HG03135 (cell line): ENCODE results near the gene PRPF31.

ENCODE experiments used
- ATAC-seq: cut with Tn5 transposase; IDR thresholded peaks from one replicate; pipeline ENCODE4 v1.9.1; 2021; ENCODE audit warnings: mild to moderate bottlenecking, moderate library complexity; ENCODE audit not compliant: unreplicated experiment

PRPF31 gene

DNA sequence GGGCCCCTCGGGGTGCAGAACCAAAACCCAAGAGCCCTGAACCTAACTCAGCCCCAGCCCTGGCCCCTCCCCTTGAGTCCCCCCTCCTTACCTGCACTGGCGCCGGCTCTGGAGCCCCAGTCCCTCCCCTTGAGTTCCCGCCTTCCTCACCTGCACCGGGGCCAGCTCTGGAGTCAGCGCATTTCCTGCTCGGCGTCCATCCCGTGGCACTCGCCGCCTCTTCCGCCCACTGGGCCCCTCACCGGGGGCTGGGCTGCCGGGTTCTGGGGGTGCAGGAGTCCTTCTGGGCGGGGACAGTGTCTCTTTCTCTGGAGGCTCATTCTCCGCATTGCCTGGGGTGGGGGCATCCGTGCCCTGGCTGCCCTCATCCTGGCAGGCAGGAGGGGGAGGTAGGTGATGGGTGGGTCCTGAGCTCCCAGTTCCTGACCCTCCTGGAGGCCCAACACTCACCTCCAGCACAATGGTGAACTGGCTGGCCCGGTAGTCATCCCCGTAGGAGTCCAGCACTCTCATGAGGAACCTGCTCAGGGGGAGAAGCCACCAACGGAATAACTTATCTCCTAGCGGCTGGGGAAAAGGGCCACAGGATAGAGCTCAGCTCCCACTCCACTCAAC lies 7.6 kb upstream of the PRPF31 start:
- ATAC-seq, result no peak

DNA sequence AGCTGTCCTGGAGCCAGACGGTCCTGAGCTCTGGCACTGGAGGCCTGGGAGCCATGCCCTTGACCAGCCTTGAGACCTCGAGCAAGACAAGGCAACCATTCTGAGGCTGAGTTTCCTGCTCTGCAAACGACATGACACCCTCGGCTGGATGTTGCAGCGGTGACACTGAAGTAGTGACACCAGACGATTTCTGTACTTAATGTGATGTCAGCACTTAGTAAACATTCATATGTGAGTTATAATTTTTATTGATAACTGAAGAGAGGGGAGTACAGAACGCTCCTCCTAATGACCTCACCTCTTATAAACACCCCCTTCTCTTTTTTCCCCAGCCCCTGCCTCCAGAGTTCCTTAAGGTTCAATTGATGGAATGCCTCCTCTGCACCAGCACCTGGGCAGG lies 7.1 kb upstream of the PRPF31 start:
- no peak for ATAC-seq

DNA sequence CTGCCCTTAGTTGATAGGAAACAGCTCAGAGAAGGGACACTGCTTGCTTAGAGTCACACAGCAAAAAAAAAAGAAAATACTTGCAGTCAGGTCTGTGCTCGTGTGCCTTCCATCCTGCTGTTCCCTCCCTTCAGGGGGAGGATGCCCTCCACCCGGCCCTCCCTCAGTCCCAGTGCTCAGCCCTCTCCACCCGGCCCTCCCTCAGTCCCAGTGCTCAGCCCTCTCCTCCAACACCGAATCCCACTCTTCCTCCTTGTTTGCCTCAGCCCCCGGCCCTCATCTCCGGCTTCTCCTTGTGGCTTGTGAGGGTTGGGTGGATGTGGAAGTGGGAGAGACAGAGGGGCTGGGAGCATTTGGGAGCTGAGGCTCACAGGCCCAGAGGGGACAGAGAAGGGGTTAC lies 5.9 kb upstream of the PRPF31 start:
- ATAC-seq, result no peak

DNA sequence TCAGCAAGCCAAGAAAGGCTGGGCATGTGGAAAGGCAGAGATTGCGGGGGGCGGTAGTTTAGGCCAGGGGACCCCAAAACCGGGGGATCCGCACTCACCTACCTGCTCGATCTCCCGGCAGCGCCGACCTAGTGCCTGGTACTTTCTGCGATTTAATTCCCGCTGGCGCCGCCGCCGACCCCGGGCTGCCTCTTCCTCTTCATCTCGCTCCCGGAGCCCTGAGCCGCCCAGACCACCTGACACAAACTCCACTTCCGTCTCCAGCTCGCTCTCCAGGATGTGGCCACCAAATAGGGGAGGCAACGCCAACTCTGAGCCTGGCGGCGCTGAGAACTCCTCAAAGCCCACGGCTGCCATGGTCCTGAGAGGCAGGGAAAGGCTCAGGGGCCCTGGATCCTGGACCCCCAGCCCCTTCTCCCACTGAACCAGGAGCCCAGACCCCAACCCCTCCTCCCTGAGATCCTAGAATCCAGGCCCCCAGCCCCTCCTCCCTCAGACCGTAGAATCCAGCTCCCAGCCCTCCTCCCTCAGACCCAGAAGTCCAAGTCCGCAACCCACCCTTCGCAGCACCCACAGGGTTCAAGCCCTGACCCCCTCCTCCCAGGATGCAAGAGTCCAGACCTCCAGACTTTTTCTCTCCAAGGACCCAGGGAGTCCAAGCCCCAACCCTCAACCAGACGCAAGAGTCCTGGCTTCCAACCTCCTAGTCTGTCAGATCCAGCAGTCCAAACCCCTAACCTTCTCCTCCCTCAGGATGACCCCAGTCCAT lies 1.0 kb upstream of the PRPF31 start:
- ATAC-seq, result no peak

DNA sequence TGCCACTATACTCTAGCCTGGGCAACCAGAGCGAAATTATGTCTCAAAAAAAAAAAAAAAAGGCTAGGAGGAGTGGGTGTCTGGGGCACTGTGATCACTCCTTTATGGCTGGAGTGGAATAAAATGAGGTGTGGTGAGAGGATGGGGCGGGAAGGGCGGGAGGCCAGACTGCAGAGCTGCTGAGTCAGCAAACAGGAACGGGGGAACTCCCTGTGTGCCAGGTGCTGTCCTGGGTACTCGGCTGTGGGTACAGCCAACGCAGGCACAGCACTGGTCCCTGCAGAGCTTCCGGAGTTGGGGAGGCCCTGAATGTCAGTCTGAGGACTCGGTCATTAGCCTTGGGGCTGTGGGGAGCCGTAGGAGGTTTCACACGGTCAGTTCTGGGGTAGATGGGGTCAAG lies 5.7 kb downstream of the PRPF31 start:
- ATAC-seq, result no peak

DNA sequence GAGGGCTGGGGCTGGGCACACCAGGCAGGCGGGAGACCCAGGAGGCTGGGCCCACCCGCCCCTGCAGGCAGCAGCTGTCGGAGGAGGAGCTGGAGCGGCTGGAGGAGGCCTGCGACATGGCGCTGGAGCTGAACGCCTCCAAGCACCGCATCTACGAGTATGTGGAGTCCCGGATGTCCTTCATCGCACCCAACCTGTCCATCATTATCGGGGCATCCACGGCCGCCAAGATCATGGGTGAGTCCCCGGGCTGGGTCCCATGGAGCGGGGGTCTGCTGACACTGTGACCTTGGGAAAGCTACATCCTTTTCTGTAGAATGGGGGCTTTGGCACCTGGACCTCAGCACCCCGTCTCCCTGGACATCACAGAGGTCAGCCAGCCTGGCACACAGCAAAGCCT lies 8.1 kb downstream of the PRPF31 start:
- no peak for ATAC-seq

DNA sequence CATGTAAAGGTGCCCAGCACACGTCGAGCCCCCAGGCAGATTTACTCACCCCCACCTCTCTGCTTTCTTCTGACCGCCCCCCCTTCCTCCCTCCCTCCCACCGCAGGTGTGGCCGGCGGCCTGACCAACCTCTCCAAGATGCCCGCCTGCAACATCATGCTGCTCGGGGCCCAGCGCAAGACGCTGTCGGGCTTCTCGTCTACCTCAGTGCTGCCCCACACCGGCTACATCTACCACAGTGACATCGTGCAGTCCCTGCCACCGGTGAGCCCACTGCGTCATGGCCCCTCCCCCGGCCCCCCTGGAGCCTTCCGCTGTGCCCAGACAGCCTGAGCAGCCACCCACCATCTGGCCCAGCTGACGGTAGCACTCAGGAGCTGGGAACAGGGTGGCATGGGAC lies 8.8 kb downstream of the PRPF31 start:
- ATAC-seq, result no peak

DNA sequence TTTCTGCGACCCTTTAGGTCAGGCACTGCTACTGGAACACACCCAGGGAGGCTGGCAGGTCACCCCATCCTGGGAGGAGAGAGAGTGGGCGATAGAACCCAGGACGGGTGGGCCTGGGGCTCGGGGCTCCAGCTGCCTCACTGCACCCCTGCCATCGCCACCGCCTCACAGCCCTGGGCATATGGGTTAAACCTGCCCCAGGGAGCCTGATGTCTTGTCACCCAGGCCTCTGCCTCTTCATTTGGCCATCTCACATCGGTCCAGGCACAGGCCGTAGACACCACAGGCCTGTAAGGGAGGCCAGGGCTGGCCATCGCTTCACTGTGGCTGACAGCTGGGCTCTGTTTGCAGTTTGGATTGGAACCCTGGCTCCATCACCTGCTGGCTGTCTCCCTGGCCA lies 10.2 kb downstream of the PRPF31 start:
- no peak for ATAC-seq

DNA sequence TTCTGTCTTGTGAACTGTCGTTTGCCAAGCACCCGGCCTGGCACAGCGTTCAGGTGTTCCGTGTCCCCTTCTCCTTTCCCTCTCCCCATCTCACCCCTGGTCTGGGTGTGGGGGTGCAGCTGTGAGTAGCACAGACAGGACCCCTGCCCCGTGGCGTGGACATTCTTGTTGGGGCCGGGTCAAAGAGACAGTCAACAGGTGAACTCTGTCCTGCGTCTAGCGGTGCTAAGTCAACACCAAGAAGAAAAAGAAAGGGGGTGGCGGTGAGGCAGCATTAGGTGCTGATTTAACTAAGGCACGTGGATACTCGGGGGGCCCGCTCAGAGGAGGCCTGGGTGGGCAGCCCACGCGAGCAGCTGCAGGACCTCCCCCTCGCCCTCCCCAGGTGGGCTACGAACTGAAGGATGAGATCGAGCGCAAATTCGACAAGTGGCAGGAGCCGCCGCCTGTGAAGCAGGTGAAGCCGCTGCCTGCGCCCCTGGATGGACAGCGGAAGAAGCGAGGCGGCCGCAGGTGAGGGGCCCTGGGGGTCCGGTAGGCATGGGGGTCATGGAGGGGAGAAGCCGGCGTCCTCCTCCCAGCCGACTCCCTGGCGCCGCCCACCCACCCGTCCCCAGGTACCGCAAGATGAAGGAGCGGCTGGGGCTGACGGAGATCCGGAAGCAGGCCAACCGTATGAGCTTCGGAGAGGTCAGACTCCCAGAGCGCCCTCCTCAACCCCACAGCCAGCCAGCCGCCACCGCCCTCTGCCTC lies 12.3 kb downstream of the PRPF31 start:
- ATAC-seq, result no peak

DNA sequence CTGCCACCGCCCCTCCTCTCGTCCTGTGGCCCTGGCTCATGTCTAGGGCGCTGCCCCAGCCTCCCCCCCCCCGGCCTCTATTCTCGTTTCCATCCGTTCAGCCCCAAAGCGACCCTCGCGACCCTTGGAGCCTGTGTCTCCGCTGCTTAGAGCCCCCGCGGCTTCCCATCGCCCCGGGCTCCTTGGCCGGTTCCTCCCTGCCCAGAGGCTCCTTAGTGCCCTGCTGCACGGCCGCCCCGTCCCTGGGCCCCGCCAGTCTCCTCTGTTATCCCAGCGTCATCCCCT lies 12.8 kb downstream of the PRPF31 start:
- ATAC-seq, result no peak

DNA sequence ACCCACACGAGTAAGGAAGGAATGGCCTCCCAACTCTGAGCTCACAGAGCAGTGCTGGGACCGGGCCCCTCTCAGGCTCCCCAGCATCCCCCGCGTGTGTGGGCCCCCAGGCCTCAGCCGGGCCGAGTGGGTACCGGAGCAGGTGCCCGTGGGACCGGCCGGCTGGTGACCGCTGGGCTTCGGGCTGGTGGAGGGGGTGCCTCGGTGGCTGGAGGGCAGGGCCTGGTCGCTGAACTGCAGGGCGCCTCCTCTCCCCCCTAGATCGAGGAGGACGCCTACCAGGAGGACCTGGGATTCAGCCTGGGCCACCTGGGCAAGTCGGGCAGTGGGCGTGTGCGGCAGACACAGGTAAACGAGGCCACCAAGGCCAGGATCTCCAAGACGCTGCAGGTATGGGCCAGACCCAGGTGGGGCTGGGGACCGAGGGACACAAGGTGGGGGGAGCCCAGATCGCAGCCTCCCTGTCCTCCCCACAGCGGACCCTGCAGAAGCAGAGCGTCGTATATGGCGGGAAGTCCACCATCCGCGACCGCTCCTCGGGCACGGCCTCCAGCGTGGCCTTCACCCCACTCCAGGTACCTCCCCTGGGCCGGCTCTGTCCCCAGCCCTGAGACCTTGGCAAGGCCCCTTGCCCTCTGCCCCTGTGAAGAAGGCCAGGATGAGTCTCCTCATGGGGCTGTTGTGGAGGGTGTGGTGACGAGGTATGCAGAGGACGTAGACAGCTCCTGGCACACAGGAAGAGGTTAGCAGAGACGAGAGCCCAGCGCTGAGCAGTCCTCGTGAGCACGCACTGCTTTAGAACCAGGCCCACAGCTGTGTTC lies 13.5 kb downstream of the PRPF31 start:
- no peak for ATAC-seq

DNA sequence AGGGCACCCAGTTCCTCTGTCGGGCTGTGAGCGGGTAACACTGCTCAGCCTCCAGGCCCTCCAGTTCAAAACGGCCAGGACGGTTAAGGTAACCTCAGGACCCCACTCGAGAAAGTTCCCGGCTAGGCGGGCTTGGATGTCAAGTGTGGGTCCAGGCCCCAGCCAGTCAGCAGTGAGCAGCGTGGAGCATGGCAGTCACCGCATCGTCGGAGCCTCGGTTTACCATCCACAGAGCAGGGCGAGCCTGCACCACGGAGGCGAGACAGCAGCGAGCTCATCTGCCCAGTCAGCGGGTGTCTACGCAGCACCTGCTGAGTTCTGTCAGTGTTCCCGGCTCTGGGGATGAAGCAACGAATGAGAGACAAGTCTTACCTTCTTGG lies 14.1 kb downstream of the PRPF31 start:
- no peak for ATAC-seq

DNA sequence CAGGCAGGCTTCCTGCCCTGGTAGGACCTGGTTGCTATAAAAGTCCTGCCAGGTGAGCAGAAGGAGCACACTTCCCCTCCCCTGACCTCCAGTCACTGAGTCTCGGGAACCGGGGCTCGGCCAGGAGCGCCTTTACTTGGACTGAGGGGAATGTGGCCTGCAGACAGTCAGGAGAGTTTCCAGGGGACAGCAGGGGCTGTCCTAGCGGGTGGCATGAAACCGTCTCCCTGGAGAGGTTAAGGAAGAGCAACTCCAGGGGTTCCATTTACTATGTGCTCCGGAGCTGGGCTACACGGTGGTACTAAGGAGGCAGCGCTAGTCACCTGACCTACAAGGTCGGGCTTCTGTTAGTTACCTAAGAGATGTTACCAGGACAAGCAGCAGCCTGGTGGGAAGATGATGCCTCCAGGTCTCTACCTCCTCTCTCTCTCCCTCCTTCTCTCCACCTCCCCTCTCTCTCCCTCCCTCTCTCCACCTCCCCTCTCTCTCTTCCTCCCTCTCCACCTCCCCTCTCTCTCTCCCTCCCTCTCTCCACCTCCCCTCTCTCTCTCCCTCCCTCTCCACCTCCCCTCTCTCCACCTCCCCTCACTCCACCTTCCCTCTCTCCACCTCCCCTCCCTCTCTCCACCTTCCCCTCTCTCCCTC lies 17.9 kb downstream of the PRPF31 start:
- ATAC-seq, result no peak

DNA sequence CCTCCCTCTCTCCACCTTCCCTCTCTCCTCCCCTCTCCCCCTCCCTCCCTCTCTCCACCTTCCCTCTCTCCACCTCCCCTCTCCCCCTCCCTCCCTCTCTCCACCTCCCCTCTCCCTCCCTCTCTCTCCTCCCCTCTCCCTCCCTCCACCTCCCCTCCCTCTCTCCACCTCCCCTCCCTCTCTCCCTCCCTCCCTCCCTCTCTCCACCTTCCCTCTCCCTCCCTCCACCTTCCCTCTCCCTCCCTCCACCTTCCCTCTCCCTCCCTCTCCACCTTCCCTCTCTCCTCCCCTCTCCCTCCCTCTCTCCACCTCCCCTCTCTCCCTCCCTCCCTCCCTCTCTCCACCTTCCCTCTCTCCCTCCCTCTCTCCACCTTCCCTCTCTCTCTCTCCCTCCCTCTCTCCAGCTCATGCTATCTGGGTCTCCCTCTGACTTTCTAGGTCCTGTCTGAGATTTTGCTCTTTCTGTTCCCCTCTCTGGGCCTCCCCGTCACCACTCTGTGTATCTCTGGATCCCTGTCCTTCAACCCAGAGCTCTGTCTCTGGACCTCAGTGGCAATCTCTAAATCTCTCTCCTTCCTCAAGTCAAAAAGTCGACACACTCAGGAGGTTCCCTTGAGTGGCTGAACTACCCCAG lies 18.5 kb downstream of the PRPF31 start:
- no peak for ATAC-seq

DNA sequence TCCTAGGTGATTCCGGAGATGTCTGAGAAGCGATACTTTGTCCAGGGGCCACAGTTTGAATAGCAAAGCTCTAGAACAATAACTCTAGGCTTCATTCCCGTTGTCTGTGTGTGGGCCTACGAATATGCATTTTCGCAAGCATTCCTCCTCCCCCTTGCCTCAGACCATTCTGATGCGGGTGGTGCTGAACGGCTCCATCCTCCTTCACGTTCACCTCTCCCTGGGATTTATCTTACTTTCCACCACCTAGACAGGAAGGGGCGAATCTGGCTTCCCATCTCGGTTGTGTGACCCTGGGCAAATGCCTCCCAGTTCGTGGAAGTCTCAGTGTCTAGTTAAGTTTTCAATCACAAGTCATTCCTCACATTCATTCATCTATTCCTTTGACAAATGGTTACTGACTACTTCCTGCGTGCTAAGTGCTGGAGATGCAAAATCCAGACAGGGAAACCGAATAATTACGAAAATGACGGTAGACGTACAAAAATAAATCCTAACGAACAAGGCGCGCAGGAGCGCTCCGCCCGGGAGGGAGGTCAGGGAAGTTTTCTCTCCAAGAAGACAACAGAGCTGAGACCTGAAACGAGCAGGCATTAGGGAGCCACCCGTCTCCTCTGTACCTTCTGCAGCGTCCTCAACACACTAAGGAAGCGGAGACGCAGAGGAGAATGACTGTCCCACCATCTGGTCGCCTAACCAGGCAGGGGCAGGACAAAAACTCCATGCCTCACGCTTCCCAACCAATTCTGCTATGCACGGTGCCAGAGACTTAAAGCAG lies 20.7 kb downstream of the PRPF31 start:
- no peak for ATAC-seq

DNA sequence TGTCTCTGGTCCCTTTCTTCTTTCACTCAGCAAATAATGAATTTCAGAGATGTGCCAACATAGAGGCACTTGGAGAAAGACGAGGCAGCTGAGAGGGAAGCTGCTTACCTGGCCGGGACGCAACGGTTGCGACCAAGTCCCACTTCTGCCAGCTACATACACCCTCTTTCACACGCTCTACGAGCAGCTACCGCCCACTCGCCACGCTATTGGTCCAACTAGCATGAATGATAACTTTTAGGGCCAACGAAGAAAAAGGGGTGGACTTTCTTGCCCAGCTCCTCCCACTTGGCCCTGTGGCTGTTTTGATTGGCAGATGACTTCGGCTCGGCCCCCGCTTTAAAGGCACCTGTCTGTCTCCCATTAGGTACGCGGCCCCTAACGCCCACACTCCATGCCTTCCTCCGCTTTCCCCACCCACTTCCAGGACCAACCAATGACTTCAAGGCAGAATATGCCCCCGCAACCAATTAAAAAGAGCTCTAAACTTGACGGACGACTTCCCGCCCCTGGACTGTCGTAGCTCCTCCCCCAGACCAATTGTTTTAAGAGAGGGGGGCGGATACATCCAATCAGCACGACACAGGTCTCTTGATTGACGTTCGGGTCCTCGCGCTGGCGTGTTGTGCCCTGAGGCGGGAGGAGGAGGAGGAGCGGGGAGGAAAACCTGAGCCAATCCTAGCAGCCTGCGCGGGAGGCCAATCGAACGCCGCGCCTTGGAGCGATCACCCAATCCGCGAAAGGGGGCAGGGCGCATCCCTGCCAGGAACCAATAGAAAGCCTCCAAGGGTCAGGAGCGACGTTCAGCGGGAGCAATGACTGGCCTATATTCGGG lies 21.5 kb downstream of the PRPF31 start:
- ATAC-seq, result peak; percentile 79

DNA sequence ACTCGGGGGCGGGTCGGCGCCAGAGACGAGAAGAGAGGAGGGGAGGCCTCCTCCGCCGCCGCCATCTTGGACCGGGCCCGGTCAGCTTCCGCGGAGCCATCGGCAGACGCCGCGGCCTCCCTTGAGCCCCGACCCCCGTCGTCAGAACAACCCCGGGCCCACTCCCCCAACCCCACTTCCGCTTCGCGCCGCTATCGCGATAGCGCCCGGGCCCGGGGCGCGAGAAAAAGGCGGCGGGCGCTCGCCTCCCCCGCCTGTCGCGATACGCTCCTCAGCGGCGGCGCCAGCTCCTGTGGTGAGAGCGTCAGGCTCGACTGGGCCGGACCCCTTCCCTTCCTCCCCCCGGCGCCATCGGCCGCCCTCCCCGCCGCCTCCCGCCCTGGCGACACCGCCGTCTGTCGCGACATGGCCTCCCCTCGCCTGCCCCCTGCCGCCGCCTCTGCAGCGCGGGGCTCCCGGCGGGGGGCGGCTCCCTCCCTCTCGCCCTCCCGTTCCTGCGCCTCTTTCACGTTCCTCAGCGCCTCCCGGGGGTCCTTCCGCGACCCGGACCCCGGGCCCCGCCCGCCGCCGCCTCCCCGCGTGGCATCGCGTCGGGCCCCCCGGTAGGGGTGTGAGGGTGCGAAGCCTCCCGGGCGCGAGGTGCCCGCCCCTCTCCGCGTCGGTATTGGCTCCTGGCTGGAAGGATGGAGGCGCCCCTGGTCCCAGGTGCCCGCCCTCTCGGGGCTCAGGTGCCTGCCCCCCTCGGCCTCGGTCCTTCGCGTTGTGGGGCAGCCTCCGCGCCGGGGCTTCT lies 22.3 kb downstream of the PRPF31 start, which contains the start of gene CNOT3:
Gene CNOT3, plus strand, starts transcription at position 64 of the 790 bp plus-strand sequence. CDS start 5,217 bp downstream, outside the sequence.
- no peak for ATAC-seq
